Endothelial cell of umbilical vein (primary cell): Measurements from ENCODE around the gene MARK2. TPM values are rescaled to one million over a fixed set of nuclear protein-coding genes. Genes with fewer than 3 reads are reported as not detected.

Source experiments
- BruUV-seq: library from RNA; stranded (reverse); fragments of 400-500 nt; replicated peaks from 2 replicates; lab custom pipeline; 2021; lab: Mats Ljungman, UMichigan
- CTCF ChIA-PET: fragments of 300-600, 350-600 bp; sonication (Branson Sonifier 250); formaldehyde crosslinking; loops from one replicate; lab custom pipeline; 2021; ENCODE audit warnings: antibody characterized with exemption, inconsistent platforms; lab: Charles Lee
- POLR2A ChIA-PET: fragments of 300-600, 350-600 bp; sonication (Branson Sonifier 250); formaldehyde crosslinking; loops from one replicate; lab custom pipeline; 2021; ENCODE audit warnings: antibody characterized with exemption, inconsistent platforms; lab: Charles Lee
- DNase-seq: peaks from one replicate; pipeline ENCODE4 v3.0.0-alpha.2; 2011; ENCODE audit warnings: low read depth, low spot score
- FAIRE-seq: peaks from 2 replicates; lab custom pipeline; 2011; peaks lifted over from hg19 to GRCh38; lab: Jason Lieb, UNC
- H2AFZ ChIP-seq: 2 replicates; pipeline ENCODE4 v1.6.0; 2012; ENCODE audit warnings: low read depth, low read length, control low read depth, inconsistent platforms
- H3K27ac ChIP-seq: 2 replicates; pipeline ENCODE4 v1.5.1; 2011; ENCODE audit warnings: low read depth, mild to moderate bottlenecking, control low read depth, low read length, moderate library complexity; ENCODE audit not compliant: insufficient read depth
- H3K27me3 ChIP-seq, 2 experiments: 2 replicates each; pipeline versions ENCODE4 v1.6.0 to v1.6.1; 2011; ENCODE audit warnings: low read length in 2 of 2, mixed read lengths in 1 of 2; ENCODE audit not compliant: control insufficient read depth in 2 of 2, insufficient read depth in 2 of 2
- H3K36me3 ChIP-seq, 2 experiments: 2 replicates in 1 of 2; 3 replicates in 1 of 2; pipeline ENCODE4 v1.5.1; 2011; ENCODE audit warnings: low read length in 2 of 2, mild to moderate bottlenecking in 1 of 2, moderate library complexity in 1 of 2; ENCODE audit not compliant: control insufficient read depth in 2 of 2, insufficient read depth in 2 of 2; ENCODE audit errors: extremely low read depth in 1 of 2
- H3K4me1 ChIP-seq: 3 replicates; pipeline ENCODE4 v1.5.1; 2011; ENCODE audit warnings: mild to moderate bottlenecking, low read length; ENCODE audit not compliant: control insufficient read depth, insufficient read depth; ENCODE audit errors: extremely low read depth
- H3K4me2 ChIP-seq: 2 replicates; pipeline ENCODE4 v1.6.1; 2011; ENCODE audit warnings: low read length, control low read depth, mixed read lengths; ENCODE audit not compliant: insufficient read depth
- H3K4me3 ChIP-seq, 3 experiments: fragments of 200-600 bp in 1 of 3; sonication (generic), shearing (Covaris generic) in 1 of 3; replicated peaks in 1 of 3; 2 replicates each; pipeline ENCODE4 v1.5.1; 2011 to 2016; ENCODE audit warnings: control low read depth in 3 of 3, low read length in 3 of 3, mild to moderate bottlenecking in 2 of 3, inconsistent platforms in 1 of 3, low read depth in 1 of 3, moderate library complexity in 1 of 3; ENCODE audit not compliant: insufficient read depth in 1 of 3
- H3K79me2 ChIP-seq: 2 replicates; pipeline ENCODE4 v1.6.0; 2012; ENCODE audit warnings: low read length, inconsistent platforms; ENCODE audit not compliant: control insufficient read depth, insufficient read depth
- H3K9ac ChIP-seq: replicated peaks from 2 replicates; pipeline ENCODE3; 2011; ENCODE audit warnings: low read length, control low read depth; ENCODE audit not compliant: insufficient read depth; ENCODE audit errors: extremely low read depth
- H3K9me1 ChIP-seq: replicated peaks from 3 replicates; pipeline ENCODE4 v1.6.0; 2011; ENCODE audit warnings: mild to moderate bottlenecking, low read length; ENCODE audit not compliant: control insufficient read depth, insufficient read depth; ENCODE audit errors: extremely low read depth
- H3K9me3 ChIP-seq: replicated peaks from 2 replicates; pipeline ENCODE4 v1.5.1; 2012; ENCODE audit warnings: low read length, inconsistent platforms; ENCODE audit not compliant: control insufficient read depth, insufficient read depth
- H4K20me1 ChIP-seq: replicated peaks from 2 replicates; pipeline ENCODE3; 2011; ENCODE audit warnings: mild to moderate bottlenecking, low read length; ENCODE audit not compliant: control insufficient read depth, insufficient read depth; ENCODE audit errors: extremely low read depth
- CTCF ChIP-seq, 2 donors: IDR thresholded peaks; 1 replicate in 1 of 2; 2 replicates in 1 of 2; pipeline ENCODE4 v1.5.1; 2011; ENCODE audit warnings: low read length in 2 of 2, mild to moderate bottlenecking in 2 of 2, moderate library complexity in 2 of 2, control low read depth in 1 of 2, inconsistent platforms in 1 of 2, low read depth in 1 of 2; ENCODE audit not compliant: insufficient read depth in 1 of 2; ENCODE audit errors: extremely low read depth in 1 of 2
- EZH2 ChIP-seq: IDR thresholded peaks from 2 replicates; pipeline ENCODE4 v1.6.1; 2012; ENCODE audit warnings: borderline replicate concordance, low read depth, mild to moderate bottlenecking, moderate library complexity, low read length, inconsistent platforms; ENCODE audit not compliant: severe bottlenecking
- FOS ChIP-seq: IDR thresholded peaks from 2 replicates; pipeline ENCODE4 v1.6.1; 2011; ENCODE audit warnings: mild to moderate bottlenecking, low read length, moderate library complexity, borderline replicate concordance; ENCODE audit not compliant: insufficient read depth
- GATA2 ChIP-seq: IDR thresholded peaks from 2 replicates; pipeline ENCODE4 v1.7.0; 2011; ENCODE audit warnings: low read depth, mild to moderate bottlenecking, moderate library complexity, mixed read lengths, low read length; ENCODE audit not compliant: insufficient read length, insufficient read depth
- JUN ChIP-seq: IDR thresholded peaks from 2 replicates; pipeline ENCODE4 v1.6.1; 2011; ENCODE audit warnings: borderline replicate concordance, low read depth; ENCODE audit not compliant: insufficient read length, insufficient read depth
- MYC ChIP-seq: IDR thresholded peaks from one replicate; pipeline ENCODE4 v1.6.1; 2011; ENCODE audit warnings: mild to moderate bottlenecking, low read depth, low read length
- POLR2A ChIP-seq: IDR thresholded peaks from 2 replicates; pipeline ENCODE4 v1.6.1; 2012; ENCODE audit warnings: low read depth, mild to moderate bottlenecking, control low read depth, low read length
- POLR2AphosphoS5 ChIP-seq: IDR thresholded peaks from 2 replicates; pipeline ENCODE4 v1.6.1; 2012; ENCODE audit warnings: low read depth, mild to moderate bottlenecking, control low read depth, low read length, moderate library complexity; ENCODE audit not compliant: insufficient read depth
- dilution Hi-C: fragments of 300-500 bp; cut with MboI; formaldehyde crosslinking; loops from one replicate; pipeline ENCODE4 v1.15.0; 2019; ENCODE audit warnings: low sequenced_read_pairs; ENCODE audit not compliant: extremely low pct_ligation_motif_present
- intact Hi-C: fragments of 100-400 bp; cut with micrococcal nuclease; formaldehyde crosslinking; loops from one replicate; pipeline ENCODE4 v1.10.0; 2022
- polyA plus RNA-seq, 4 experiments: library from polyadenylated mRNA; depleted of rRNA in 3 of 4; stranded (reverse) in 3 of 4; unstranded in 1 of 4; fragments of >200 nt; gene quantifications; 2 replicates each; pipeline versions ENCODE4 v1.2.1 to v1.2.3, GENCODE V29; 2011 to 2012; ENCODE audit warnings: missing spikeins in 1 of 4
- total RNA-seq: library from RNA; stranded (reverse); gene quantifications from 2 replicates; pipeline ENCODE4 v1.2.3, GENCODE V29; 2021
- TF ChIP-seq, protein P1 (sequence below): IDR thresholded peaks from 2 replicates; pipeline ENCODE4 v1.6.1; 2011; ENCODE audit not compliant: insufficient read depth, insufficient read length

Gene MARK2
- total and polyA plus RNA-seq, 2 donors (not counting 3 experiments of a cell fraction or from before 2014, with no cell fraction given), result 16.6 to 34.7 TPM

DNA sequence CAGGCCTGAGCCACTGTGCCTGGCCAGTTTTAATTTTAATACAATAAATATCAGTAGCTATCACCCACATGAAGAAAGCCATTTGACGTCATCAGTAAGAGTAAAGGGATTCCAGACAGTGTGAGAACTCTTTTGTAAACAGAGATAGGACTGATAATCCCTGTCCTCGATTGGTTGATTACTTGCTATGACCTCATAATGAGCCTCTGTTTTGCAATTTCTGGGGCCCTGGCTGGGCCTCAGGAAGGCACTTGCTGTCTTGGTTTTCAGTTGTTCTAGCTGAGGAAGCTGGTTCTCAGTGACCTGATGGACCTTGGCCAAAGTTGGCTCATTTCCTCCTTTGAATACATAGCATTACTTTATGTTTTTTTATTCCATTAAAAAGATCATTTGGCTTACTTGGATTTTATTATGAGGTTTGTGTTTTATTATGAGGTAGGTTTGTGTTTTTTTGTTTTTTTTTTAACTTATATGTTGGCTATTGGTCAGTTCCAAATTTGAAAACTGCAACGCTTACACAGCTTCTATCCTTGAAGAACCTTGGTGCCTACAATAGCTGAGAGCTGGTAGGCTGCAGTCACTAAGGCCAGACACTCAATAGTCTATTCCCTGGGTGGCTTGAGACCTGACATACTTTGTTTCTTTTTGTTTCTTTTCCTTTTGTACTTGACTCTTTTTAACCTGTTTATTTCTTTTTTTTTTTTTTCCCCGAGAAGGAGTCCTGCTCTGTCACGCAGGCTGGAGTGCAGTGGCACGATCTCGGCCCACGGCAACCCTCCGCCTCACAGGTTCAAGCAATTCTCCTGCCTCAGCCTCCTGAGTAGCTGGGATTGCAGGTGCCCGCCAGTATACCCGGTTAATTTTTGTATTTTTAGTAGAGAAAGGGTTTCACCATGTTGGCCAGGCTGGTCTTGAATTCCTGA lies 20.0 kb downstream of the MARK2 start:
- Histone ChIP-seq H3K9me3 (no peaks in the 10 kb centered on the region), H3K36me3 (peaks cover 0 to 5% of the 10 kb centered on the region in 2 experiments), H3K27me3 (no peaks in the 10 kb centered on the region), H2AFZ (no peak overlapping the region), H3K79me2 (peaks cover 44% of the 10 kb centered on the region), H3K9me1 (no peaks in the 10 kb centered on the region), H3K9ac (no peak overlapping the region), H3K4me1 (peaks cover 11% of the 10 kb centered on the region), H4K20me1 (no peaks in the 10 kb centered on the region), H3K4me2 (no peak overlapping the region), H3K4me3 (no peak overlapping the region), H3K27ac (peak overlapping the region; percentile 28)
- POLR2A ChIA-PET, result no interaction called here
- TF ChIP-seq JUN (peak; percentile 13), GATA2 (no peak), FOS (peak; percentile 6), POLR2A (no peak), EZH2 (no peak), POLR2AphosphoS5 (no peak), CTCF (IDR thresholded peaks at IDR 0.05; ENCODE audit: extremely low read depth in 1 of 2, insufficient read depth in 1 of 2, low read depth in 1 of 2, low read length in 2 of 2) (no peak), MYC (no peak)
- TF ChIP-seq, protein P1, sequence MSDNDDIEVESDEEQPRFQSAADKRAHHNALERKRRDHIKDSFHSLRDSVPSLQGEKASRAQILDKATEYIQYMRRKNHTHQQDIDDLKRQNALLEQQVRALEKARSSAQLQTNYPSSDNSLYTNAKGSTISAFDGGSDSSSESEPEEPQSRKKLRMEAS, result no peak
- intact Hi-C loops (loop anchor here (2.0 kb wide), 1 partner anchor 14 kb away; no protein-coding TSS in a partner anchor), dilution Hi-C loops (no loop called here)
- FAIRE-seq (peak; percentile 79), DNase-seq (peak; percentile 80)
- CTCF ChIA-PET, result interaction anchor here (1.1 to 1.7 kb wide), 4 partner anchors 12 to 21 kb away, joined by 3 to 6 read pairs (median 4); partner anchors contain the start of gene MARK2
- no TSS peak for BruUV-seq
